SH-SY5Y (cell line): ENCODE results near the gene USP46.

ENCODE experiments used
- GATA2 ChIP-seq: IDR thresholded peaks from 2 replicates; pipeline ENCODE4 v1.6.1; 2011; ENCODE audit warnings: mild to moderate bottlenecking, low read depth, low read length
- GATA3 ChIP-seq: IDR thresholded peaks from 2 replicates; pipeline ENCODE4 v1.6.1; 2011; ENCODE audit warnings: low read depth, mild to moderate bottlenecking, low read length, moderate library complexity

DNA sequence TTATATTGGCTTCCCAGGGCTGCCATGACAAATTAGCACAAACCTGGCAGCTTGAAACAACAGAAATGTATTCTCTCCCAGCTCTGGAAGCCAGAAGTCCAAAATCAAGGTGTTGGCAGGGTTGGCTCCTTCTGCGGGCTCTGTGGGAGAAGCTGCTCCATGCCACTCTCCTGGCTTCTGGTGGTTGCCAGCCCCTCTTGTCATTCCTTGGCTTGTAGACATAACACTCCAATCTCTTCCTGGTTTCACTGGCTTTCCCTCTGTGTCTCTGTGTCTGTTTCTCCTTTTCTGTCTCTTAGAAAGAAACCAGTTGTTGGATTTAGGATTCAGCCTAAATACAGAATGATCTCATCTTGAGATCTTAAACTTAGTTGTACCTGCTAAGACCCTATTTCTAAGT, 85.5 kb downstream of the USP46 start:
- TF ChIP-seq GATA3 (no peak), GATA2 (no peak)
